Activated CD4-positive, alpha-beta T cell treated with anti-CD3 and anti-CD28 coated beads, Interleukin-2, amount 50 U/mL, for 16 hours (primary cell): ENCODE data around the gene UBXN2A.
"Not testable (repeated sequence)": the region's sequence is repeated elsewhere in the genome, so short reads cannot be mapped to it uniquely, and the experiment has no call there.

Experiments used
- DNase-seq: peaks from one replicate; pipeline ENCODE4 v3.0.0-alpha.2; 2020

The UBXN2A gene

DNA sequence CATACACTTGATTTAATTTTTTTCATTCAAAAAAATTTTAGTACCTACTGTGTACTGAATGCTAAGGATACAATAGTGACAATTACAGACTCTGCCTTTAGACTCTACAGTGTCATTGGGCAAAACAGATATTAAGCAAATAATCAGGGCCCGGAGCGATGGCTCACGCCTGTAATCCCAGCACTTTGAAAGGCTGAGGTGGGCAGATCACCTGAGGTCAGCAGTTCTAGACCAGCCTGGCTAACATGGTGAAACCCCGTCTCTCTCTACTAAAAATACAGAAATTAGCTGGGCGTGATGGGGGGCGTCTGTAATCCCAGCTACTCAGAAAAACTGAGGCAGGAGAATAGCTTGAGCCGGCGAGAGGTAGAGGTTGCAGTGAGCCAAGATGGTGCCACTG lies 1.4 kb downstream of the UBXN2A start:
- DNase-seq, result no peak

DNA sequence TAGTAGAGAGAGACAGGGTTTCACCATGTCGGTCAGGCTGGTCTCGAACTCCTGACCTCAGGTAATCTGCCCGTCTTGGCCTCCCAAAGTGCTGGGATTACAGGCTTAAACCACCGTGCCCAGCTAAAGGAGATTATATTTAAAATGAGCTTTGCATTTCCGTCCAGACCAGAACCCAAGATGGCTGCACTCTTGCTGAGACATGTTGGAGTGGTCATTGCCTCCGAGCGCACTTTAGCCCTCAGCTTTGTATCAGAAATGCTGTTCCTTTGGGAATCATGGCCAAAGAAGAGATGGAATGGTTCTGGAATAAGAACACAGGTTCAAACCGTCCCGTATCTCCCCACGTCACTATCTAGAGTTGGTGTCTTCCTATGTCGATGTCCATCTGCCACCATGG lies 3.4 kb downstream of the UBXN2A start:
- no peak for DNase-seq

DNA sequence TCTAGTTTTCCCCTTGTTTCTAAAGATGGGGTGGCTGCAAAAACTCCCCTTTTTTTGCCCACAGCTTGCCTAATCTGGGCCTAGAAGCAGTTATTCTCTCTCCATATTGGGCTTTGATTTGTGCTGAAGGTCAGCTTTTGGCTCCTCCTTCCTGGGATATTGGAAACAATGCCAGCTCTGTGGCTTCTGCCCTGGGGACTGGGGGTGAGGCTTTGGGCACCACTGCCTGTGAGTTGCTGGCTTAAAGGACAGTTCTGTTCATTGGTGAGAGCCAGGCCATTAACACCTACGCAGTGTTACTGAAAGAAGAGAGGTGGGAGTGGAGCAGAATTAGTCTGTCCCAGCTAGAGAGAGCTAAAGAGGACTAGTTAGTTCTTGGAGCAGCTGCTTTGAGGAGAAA lies 4.3 kb downstream of the UBXN2A start:
- no peak for DNase-seq

GRCh38 chr2:23944976-23945375 lies 4.7 kb downstream of the UBXN2A start:
- no peak for DNase-seq

DNA sequence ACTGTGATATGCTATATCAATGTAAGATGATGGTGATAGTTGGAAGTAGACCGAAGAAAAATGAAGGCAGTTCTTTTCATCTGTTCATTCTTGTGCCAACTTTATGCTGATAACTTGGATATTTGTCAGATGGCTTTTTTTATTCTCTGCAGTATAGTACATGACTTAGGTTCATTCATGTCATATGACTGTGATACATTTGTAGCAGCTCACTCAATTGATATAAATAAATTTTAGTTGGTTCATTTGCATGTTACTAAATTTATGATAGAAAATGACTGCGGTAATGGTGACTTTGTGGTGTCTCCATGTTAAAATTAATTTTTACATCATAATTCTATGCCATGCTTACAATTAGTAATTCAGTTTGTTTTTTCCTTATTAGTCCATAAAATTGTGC lies 7.1 kb downstream of the UBXN2A start:
- DNase-seq, result no peak

- DNase-seq, result not testable (repeated sequence)
Observed at GRCh38 chr2:23952558-23952957, 12.3 kb downstream of the UBXN2A start.

DNA sequence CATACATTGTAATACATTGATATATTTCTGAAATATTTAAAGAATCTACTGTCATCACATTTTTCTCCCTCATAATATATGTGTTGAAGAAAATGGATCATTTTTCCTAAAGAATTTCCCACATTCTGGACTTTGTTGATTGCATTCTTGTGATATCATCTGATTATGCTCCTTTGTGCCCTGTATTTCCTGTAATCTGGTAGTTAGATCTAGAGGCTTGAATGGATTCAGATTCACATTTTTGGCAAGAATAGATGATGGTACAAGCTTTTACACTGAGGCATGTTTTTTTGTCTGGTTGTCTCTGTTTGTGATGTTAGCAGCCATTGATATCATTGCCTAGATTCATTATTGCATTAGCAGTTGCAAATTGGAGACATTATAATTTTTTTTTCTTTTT lies 13.4 kb downstream of the UBXN2A start:
- DNase-seq, result no peak

GRCh38 chr2:23954325-23955014 lies 14.2 kb downstream of the UBXN2A start:
- DNase-seq, result no peak

DNA sequence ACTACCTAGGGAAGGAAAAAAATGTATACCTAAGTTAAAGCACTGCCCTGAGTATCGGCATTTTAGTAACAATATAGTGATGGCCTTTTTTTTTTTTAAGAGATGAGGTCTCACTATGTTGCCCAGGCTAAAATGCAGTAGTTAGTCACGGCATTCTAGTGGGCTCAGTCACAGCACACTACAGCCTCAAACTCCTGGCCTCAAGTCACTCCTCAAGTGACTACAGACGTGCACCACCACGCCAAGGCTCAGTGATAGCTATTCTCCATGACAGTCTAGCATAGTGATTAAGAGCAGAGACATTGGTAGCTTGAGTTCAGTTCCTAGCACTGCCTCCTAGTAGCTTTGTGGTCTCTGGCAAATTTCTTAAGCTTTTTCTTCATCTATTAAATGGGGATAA lies 27.6 kb downstream of the UBXN2A start:
- DNase-seq, result no peak

DNA sequence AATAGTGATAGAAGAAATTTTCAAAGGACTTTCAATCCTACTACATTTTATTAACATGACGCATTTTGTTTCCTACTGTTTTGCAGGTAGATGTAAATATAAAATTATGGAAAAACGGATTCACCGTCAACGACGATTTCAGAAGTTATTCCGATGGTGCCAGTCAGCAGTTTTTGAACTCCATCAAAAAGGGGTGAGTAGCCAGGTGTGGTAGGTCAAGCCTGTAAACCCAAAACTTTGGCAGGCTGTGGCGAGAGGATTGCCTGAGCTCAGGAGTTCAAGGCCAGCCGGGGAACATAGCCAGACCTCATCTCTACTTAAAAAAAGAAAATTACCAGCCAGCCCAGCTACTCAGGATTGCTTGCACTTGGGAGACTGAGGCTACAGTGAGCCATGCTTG lies 36.6 kb downstream of the UBXN2A start:
- no peak for DNase-seq

GRCh38 chr2:23988371-23988770 lies 48.1 kb downstream of the UBXN2A start:
- peak; percentile 25 for DNase-seq

GRCh38 chr2:23992931-23993330 lies 52.7 kb downstream of the UBXN2A start:
- no peak for DNase-seq

DNA sequence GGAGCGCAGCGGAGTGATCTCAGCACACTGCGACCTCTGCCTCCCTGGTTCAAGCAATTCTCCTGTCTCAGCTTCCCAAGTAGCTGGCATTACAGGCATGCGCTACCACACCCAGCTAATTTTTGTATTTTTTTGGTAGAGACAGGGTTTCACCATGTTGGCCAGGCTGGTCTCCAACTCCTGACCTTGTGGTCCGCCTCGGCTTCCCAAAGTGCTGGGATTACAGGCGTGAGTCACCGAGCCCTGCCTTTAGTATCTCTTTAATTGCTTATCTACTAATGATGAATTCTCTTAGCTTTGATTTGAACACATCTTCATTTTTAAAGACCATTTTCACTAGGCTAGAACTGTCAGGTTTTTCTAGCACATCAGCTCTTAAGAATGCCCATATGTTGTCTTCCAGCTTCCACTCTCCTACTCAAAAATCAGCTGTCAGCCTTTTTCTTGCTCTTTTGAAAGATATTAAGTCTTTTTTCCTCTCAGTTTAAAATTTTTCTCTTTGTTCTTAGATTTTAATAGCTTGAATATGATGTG lies 53.5 kb downstream of the UBXN2A start:
- no peak for DNase-seq

DNA sequence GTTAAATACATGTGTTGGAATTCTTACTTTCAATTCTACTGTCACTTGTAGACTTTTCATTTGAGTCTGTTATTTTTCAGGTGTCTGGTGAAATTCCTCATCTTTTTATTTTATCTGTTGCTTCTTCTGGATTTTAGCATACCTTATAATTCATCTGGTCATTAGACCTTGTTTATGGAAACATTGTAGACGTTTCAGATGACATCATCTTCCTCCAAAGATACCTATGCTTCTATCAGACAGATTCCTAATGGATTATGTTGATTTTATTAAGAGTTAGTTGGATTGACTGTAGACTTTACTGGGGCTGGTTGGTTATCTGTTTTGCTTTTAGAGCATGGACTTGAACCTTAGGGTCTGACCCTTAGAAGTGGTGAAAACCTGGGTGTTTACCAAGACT lies 54.3 kb downstream of the UBXN2A start:
- DNase-seq, result no peak

GRCh38 chr2:24007693-24008092 lies 67.4 kb downstream of the UBXN2A start:
- DNase-seq, result no peak

DNA sequence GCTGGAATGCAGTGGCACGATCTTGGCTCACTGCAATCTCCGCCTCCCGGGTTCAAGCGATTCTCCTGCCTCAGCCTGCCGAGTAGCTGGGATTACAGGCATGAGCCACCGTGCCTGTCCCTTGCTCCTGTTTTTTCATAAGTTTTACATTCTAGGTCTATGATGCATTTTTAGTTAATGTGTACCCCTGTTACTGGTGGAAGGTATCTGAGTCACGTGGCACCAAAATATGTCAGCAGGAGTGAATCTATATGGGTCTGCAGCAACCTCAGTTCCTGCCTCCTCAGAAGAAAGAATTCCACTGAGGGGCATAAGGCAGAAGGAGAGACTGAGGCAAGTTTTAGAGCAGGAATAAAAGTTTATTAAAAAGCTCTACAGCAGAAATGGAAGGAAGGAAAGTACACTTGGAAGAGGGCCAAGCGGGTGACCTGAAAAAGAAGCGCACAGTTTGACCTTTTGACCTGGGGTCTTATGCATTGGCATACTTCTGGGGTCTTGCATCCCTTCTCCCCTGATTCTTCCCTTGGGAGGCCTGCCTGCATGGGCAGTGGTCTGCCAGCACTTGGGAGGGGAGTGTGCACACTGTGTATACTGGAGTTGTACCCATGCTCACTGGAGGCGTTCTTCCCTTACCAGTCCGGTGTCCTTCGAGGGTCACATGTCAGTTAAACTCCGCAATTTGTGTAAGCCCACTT lies 68.6 kb downstream of the UBXN2A start:
- DNase-seq, result no peak

DNA sequence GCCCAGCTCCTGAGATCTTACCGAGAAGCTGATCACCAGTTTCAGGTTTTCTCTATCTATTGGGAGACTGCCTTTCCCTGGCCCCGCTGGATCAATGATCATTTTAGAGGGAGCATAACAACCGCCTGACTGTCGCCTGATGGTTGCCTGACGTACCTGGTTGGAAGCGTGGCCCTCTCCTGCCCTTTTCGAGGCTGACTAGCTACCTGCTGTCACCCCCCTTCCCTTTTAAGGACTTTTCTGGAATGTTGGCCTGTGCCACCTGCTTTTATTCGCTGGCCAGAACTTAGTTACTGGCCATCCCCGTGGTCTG lies 69.1 kb downstream of the UBXN2A start:
- DNase-seq, result no peak

GRCh38 chr2:24009680-24010476 lies 69.6 kb downstream of the UBXN2A start, which contains the start of gene MFSD2B:
Gene MFSD2B, plus strand, starts transcription at chr2:24010085. Its CDS starts 12 bp downstream, at chr2:24010097.
- DNase-seq, result no peak

DNA sequence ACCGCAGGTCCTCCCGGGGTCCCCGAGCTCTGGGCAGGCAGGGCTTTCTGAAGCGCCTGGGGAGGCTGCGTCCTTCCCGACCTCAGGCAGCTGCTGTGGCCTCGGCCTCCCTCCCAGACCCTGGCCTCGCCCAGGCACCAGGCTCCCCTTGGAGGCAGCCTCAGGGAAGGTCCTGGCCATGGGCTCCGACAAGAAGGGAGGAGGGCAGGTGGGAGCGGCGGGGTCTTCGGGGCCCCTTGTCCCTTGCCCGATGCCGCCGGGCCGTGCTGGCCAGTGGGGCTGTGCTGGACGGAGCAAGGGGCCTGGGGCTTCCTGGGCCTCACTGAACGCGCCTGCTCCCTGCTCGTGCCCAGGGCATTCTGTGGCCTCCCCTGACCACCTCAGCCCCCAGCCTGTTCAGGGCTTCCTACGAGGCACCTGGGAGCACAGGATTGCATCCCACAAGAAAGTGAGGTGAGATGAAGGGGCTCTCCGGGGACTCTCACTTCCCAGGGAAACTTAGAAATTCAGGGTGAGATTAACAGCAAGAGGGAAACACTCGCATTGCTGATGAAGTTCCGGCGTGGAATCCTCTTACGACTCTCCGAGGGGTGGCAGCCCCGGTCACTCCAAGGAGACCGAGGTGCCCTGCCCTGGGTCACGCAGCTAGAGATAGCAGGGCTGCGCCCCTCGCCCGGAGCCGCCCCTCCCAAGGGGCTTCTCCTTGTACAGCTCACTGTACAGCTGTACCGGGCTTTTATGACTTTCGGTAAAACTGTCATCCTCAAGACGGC lies 70.4 kb downstream of the UBXN2A start:
- no peak for DNase-seq

- no peak for DNase-seq
Observed at GRCh38 chr2:24011250-24012104, 71.2 kb downstream of the UBXN2A start.

DNA sequence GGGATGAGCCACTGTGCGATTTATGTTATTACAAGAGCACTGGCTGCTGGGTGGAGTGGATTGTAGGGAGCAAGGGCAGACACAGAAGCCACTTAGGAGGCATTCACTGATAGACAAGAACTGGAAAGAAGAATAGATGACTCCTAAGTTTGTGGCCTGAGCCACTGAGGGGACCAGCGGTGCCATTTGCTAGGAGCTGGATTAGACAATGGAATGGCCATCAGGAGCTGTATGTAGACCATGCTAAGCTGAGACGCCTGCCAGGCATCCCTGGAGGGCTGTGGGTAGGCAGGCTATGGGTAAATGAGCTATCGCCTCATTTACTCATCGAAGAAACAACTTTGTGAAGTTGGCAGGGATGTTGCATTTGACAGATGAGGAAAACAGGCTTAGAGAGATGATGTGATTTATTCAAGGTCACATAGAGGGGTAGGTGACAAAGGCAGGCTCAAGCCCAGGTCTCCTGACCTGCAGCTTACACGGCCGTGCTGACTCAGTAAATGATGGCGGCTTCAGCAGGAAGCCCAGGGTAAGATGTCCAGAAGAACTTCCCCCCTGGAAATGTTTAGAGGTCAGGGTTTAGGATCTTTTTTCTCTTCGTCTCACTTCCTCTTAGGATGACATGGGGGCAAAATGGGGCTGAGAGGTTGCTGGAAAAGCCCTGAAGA lies 72.4 kb downstream of the UBXN2A start:
- no peak for DNase-seq
